Glomerular endothelial cell (primary cell): Measurements from ENCODE around the gene CT45A2. TPM values are rescaled to one million over a fixed set of nuclear protein-coding genes. Genes with fewer than 3 reads are reported as not detected.
"Not testable (repeated sequence)": the region's sequence is repeated elsewhere in the genome, so short reads cannot be mapped to it uniquely, and the experiment has no call there.

Source experiments
- DNase-seq: peaks from one replicate; pipeline ENCODE4 v3.0.0-alpha.2; 2011; ENCODE audit warnings: low read depth, low spot score; ENCODE audit errors: extremely low read depth
- total RNA-seq: library from RNA; depleted of rRNA; stranded (reverse); fragments of >200 nt; gene quantifications from 2 replicates; pipeline ENCODE4 v1.2.3, GENCODE V29; 2015

Gene CT45A2, protein sequence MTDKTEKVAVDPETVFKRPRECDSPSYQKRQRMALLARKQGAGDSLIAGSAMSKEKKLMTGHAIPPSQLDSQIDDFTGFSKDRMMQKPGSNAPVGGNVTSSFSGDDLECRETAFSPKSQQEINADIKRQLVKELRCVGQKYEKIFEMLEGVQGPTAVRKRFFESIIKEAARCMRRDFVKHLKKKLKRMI
- not detected in 2 replicates for total RNA-seq

DNA sequence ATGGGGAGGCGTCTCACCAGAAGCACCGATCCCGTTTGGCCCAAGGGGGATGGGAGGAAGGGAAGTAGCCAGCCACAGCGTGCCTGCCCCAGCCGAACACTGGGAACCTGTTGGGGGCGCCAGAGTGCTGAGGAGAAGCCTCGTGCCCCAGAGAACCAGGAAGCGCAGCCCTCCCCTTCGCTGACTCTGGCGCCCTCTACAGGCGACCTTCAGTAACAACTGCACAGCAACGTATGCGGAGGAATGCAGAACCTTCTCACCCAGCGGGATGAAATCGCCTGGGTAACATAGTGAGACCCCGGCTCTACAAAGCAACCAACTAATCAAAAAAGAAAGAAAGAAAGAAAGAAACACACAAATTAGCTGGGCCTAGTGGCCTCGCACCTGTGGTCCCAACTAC is at the start of gene CT45A2:
Gene CT45A2 (minus strand): TSS at position 101 of the 400 bp plus-strand sequence. CDS start 3,747 bp downstream, outside the sequence.
- DNase-seq, result not testable (repeated sequence)

DNA sequence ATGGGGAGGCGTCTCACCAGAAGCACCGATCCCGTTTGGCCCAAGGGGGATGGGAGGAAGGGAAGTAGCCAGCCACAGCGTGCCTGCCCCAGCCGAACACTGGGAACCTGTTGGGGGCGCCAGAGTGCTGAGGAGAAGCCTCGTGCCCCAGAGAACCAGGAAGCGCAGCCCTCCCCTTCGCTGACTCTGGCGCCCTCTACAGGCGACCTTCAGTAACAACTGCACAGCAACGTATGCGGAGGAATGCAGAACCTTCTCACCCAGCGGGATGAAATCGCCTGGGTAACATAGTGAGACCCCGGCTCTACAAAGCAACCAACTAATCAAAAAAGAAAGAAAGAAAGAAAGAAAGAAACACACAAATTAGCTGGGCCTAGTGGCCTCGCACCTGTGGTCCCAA is 34.6 kb upstream of the CT45A2 start, which contains the start of gene CT45A8:
Gene CT45A8 (minus strand): TSS at position 101 of the 400 bp plus-strand sequence. CDS start 3,755 bp downstream, outside the sequence.
- DNase-seq, result not testable (repeated sequence)

DNA sequence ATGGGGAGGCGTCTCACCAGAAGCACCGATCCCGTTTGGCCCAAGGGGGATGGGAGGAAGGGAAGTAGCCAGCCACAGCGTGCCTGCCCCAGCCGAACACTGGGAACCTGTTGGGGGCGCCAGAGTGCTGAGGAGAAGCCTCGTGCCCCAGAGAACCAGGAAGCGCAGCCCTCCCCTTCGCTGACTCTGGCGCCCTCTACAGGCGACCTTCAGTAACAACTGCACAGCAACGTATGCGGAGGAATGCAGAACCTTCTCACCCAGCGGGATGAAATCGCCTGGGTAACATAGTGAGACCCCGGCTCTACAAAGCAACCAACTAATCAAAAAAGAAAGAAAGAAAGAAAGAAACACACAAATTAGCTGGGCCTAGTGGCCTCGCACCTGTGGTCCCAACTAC is 17.4 kb upstream of the CT45A2 start, which contains the start of gene CT45A7:
Gene CT45A7 (minus strand): TSS at position 101 of the 400 bp plus-strand sequence. CDS start 3,747 bp downstream, outside the sequence.
- not testable (repeated sequence) for DNase-seq

DNA sequence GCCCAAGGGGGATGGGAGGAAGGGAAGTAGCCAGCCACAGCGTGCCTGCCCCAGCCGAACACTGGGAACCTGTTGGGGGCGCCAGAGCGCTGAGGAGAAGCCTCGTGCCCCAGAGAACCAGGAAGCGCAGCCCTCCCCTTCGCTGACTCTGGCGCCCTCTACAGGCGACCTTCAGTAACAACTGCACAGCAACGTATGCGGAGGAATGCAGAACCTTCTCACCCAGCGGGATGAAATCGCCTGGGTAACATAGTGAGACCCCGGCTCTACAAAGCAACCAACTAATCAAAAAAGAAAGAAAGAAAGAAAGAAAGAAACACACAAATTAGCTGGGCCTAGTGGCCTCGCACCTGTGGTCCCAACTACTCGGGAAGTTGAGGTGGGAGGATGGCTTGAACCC is 17.1 kb downstream of the CT45A2 start, which contains the start of gene CT45A6:
Gene CT45A6 (minus strand): TSS at position 101 of the 400 bp plus-strand sequence. CDS start 3,794 bp downstream, outside the sequence.
- DNase-seq, result not testable (repeated sequence)

DNA sequence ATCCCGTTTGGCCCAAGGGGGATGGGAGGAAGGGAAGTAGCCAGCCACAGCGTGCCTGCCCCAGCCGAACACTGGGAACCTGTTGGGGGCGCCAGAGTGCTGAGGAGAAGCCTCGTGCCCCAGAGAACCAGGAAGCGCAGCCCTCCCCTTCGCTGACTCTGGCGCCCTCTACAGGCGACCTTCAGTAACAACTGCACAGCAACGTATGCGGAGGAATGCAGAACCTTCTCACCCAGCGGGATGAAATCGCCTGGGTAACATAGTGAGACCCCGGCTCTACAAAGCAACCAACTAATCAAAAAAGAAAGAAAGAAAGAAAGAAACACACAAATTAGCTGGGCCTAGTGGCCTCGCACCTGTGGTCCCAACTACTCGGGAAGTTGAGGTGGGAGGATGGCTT is 34.4 kb downstream of the CT45A2 start, which contains the start of gene CT45A5:
Gene CT45A5 (minus strand): TSS at position 101 of the 400 bp plus-strand sequence. CDS start 3,774 bp downstream, outside the sequence.
- DNase-seq, result not testable (repeated sequence)

DNA sequence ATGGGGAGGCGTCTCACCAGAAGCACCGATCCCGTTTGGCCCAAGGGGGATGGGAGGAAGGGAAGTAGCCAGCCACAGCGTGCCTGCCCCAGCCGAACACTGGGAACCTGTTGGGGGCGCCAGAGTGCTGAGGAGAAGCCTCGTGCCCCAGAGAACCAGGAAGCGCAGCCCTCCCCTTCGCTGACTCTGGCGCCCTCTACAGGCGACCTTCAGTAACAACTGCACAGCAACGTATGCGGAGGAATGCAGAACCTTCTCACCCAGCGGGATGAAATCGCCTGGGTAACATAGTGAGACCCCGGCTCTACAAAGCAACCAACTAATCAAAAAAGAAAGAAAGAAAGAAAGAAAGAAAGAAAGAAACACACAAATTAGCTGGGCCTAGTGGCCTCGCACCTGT is 51.7 kb downstream of the CT45A2 start, which contains the start of gene CT45A3:
Gene CT45A3 (minus strand): TSS at position 101 of the 400 bp plus-strand sequence. CDS start 3,747 bp downstream, outside the sequence.
- not testable (repeated sequence) for DNase-seq

Other genes starting within 250 kb of the CT45A2 start
- not detected in 2 replicates for gene CT45A1, start 106.4 kb downstream of the CT45A2 start, total RNA-seq
- not detected in 2 replicates for gene CT45A3, start 51.8 kb downstream of the CT45A2 start, total RNA-seq
- gene CT45A5, start 34.5 kb downstream of the CT45A2 start, total RNA-seq, result not detected in 2 replicates
- not detected in 2 replicates for gene CT45A6, start 17.2 kb downstream of the CT45A2 start, total RNA-seq
- gene CT45A7, start 17.3 kb upstream of the CT45A2 start, total RNA-seq, result not detected in 2 replicates
- gene CT45A8, start 34.5 kb upstream of the CT45A2 start, total RNA-seq, result not detected in 2 replicates
- not detected in 2 replicates for gene CT45A9, start 51.8 kb upstream of the CT45A2 start, total RNA-seq
- gene CT45A10, start 73.4 kb upstream of the CT45A2 start, total RNA-seq, result not detected in 2 replicates
- gene SAGE1, start 73.7 kb upstream of the CT45A2 start, total RNA-seq, result not detected in 2 replicates
- 13.4 and 14.6 TPM in 2 replicates for gene MMGT1, start 154.0 kb upstream of the CT45A2 start, total RNA-seq
- 15.2 and 17.4 TPM in 2 replicates for gene SLC9A6, start 165.4 kb upstream of the CT45A2 start, total RNA-seq